Measurements from ENCODE around the gene COL7A1. TPM values are rescaled to one million over a fixed set of nuclear protein-coding genes. Genes with fewer than 3 reads are reported as not detected.

COL7A1 gene
- total and polyA plus RNA-seq, 2 of the 8 experiments (the other 6 are each of a cell fraction or from before 2014, with no cell fraction given), result 10.7 to 13.9 TPM

DNA sequence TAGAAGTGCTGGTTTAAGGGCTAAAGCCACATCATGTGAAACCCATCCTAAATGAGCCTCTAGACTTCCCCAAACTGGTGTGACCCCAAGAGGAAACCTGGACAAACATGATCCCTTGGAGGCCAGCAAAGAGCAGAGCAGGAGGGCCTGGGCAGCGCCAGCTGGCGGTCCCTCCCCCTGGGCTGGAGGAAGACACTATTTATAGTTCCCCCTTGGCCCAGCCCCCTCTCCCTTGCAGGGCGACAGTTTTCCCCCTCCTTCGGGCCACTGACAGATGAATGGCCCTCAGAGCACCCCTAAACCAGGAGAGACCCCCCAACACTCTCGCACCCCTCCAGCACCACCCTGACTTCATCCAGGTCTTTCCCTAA lies 34.5 kb downstream of the COL7A1 start:
- peak overlapping the region; percentile 44 for H4K5ac ChIP-seq (ENCODE audit: insufficient read length, low read depth, low read length)
- peak overlapping the region; percentile 71 for H3K18ac ChIP-seq (ENCODE audit: extremely low read depth, low read length)
- H2BK15ac ChIP-seq (ENCODE audit: low read length), result peak overlapping the region; percentile 100; the same call in 1 of the 2 replicates
- no peak for FAIRE-seq
- H2BK5ac ChIP-seq (ENCODE audit: low read depth, low read length), result peak overlapping the region; percentile 88
- POLR2A ChIA-PET (ENCODE audit: partially characterized antibody), result interaction anchor here (0.7 to 1.6 kb wide), 11 partner anchors 15 to 320 kb away, joined by 3 to 6 read pairs (median 4); partner anchors contain the start of genes CCDC51, TMA7, UQCRC1 and ZNF589
- H3K36me3 ChIP-seq (ENCODE audit: control insufficient read depth in 2 of 4, insufficient read depth in 4 of 4, low read length in 3 of 4), result no peaks in the 10 kb centered on the region
- H2BK20ac ChIP-seq (ENCODE audit: low read length), result peak overlapping the region; percentile 92
- H2AK5ac ChIP-seq (ENCODE audit: low read depth, low read length), result peak overlapping the region; percentile 69; the same call in 1 of the 2 replicates
- H4K91ac ChIP-seq (replicated peaks; ENCODE audit: insufficient read length, low read length), result peak overlapping the region; percentile 25
- peak overlapping the region; percentile 1 for H3K4ac ChIP-seq (replicated peaks; ENCODE audit: insufficient read length, low read depth, low read length)
- H3K79me2 ChIP-seq (ENCODE audit: control insufficient read depth in 1 of 2, insufficient read depth in 2 of 2, low read length in 2 of 2), result peaks cover 0 to 4% of the 10 kb centered on the region in 2 experiments; a peak in 1 of 4 replicates
- no peak overlapping the region for H3K23ac ChIP-seq (ENCODE audit: insufficient read length)
- no peak overlapping the region for H3K14ac ChIP-seq (ENCODE audit: insufficient read length)
- no peaks in the 10 kb centered on the region for H3K27me3 ChIP-seq (replicated peaks in 1 of 4; ENCODE audit: control insufficient read depth in 3 of 4, extremely low read depth in 1 of 4, insufficient read depth in 3 of 4, low read length in 3 of 4)
- no peaks in the 10 kb centered on the region for H3K9me3 ChIP-seq (ENCODE audit: insufficient read depth in 2 of 2, low read depth in 1 of 2, low read length in 1 of 2)
- H3K4me3 ChIP-seq (ENCODE audit: extremely low read depth in 1 of 4, insufficient read depth in 2 of 4, low read depth in 3 of 4, low read length in 4 of 4), result peak overlapping the region in 1 of 4 experiments; percentile 46; a peak in 3 of 8 replicates
- H2AFZ ChIP-seq (ENCODE audit: low read length), result no peak overlapping the region
- H3K56ac ChIP-seq (replicated peaks; ENCODE audit: insufficient read length, low read depth, low read length), result no peak overlapping the region
- H3K27ac ChIP-seq (ENCODE audit: low read depth, low read length), result no peak overlapping the region
- H3K23me2 ChIP-seq (ENCODE audit: low read depth, low read length), result peaks cover 2% of the 10 kb centered on the region; the same call in 1 of the 2 replicates
- no peak overlapping the region; a peak in 3 of 7 replicates for H3K9ac ChIP-seq (replicated peaks in 1 of 4; ENCODE audit: extremely low read depth in 1 of 4, low read depth in 3 of 4, low read length in 3 of 4)
- H2BK120ac ChIP-seq (replicated peaks; ENCODE audit: low read depth, low read length), result no peak overlapping the region
- CTCF ChIA-PET (ENCODE audit: partially characterized antibody), result interaction anchor here (0.7 to 6.7 kb wide), 17 partner anchors 8 to 173 kb away, joined by 3 to 52 read pairs (median 4); partner anchors contain the start of genes CCDC51, SLC26A6 and TMA7
- peak overlapping the region; percentile 59 to 64 for H3K4me2 ChIP-seq (ENCODE audit: insufficient read depth in 1 of 2, low read depth in 2 of 2, low read length in 2 of 2)
- H3K4me1 ChIP-seq (replicated peaks in 1 of 4; ENCODE audit: control insufficient read depth in 3 of 4, insufficient read depth in 4 of 4, low read length in 3 of 4), result peaks cover 4 to 34% (median 20%) of the 10 kb centered on the region in 4 experiments
- H4K20me1 ChIP-seq (replicated peaks in 1 of 2; ENCODE audit: control insufficient read depth in 1 of 2, insufficient read depth in 2 of 2, low read length in 2 of 2), result no peaks in the 10 kb centered on the region
- no peak overlapping the region for H4K8ac ChIP-seq (ENCODE audit: extremely low read depth, insufficient read depth, low read length)
- peak overlapping the region; percentile 99 for H2BK12ac ChIP-seq (ENCODE audit: low read depth, low read length)
- no peak for DNase-seq (ENCODE audit: low read depth in 1 of 2, low spot score in 2 of 2)
- WGBS, 2 experiments (ENCODE audit: extremely low coverage in 1 of 2, insufficient coverage in 1 of 2, insufficient read length in 1 of 2, insufficient replicate concordance in 2 of 2, low coverage in 1 of 2, low lambda C conversion rate in 2 of 2, missing lambda C conversion rate in 1 of 2), result 80% methylated on average over 1 of the region's 5 CpGs; no CpG with 5 or more reads in 1 of the 2 experiments
- peaks cover 4% of the 10 kb centered on the region; the same call in 1 of the 2 replicates for H3K79me1 ChIP-seq (ENCODE audit: low read depth, low read length)
- TF ChIP-seq HDAC6 (IDR thresholded peaks at IDR 0.05; ENCODE audit: low read depth, low read length) (no peak), KDM5A (IDR thresholded peaks at IDR 0.05; ENCODE audit: low read length) (no peak), YY1 (IDR thresholded peaks at IDR 0.05; ENCODE audit: low read depth, low read length) (no peak), CBX5 (IDR thresholded peaks at IDR 0.05; ENCODE audit: low read depth, low read length) (no peak), MAFK (IDR thresholded peaks at IDR 0.05; ENCODE audit: low read depth, low read length) (no peak), POLR2AphosphoS5 (IDR thresholded peaks at IDR 0.05; ENCODE audit: low read depth, low read length) (no peak), HDAC2 (IDR thresholded peaks at IDR 0.05; ENCODE audit: borderline replicate concordance in 1 of 2, low read depth in 2 of 2, low read length in 2 of 2) (no peak), RBBP5 (IDR thresholded peaks at IDR 0.05; ENCODE audit: borderline replicate concordance, low read depth, low read length) (no peak), TCF12 (IDR thresholded peaks at IDR 0.05; ENCODE audit: low read depth, low read length) (no peak), NANOG (IDR thresholded peaks at IDR 0.05; ENCODE audit: insufficient read depth, low read depth, low read length, poor library complexity, severe bottlenecking) (no peak), TAF1 (IDR thresholded peaks at IDR 0.05; ENCODE audit: low read depth, low read length) (no peak), CBX8 (IDR thresholded peaks at IDR 0.05; ENCODE audit: borderline replicate concordance, low read depth, low read length) (no peak)
- TF ChIP-seq, protein P1, sequence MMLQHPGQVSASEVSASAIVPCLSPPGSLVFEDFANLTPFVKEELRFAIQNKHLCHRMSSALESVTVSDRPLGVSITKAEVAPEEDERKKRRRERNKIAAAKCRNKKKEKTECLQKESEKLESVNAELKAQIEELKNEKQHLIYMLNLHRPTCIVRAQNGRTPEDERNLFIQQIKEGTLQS (IDR thresholded peaks at IDR 0.05; ENCODE audit: insufficient read depth, low read depth, low read length), result no peak

All from H1 (cell line).